NCI-H345 (cell line): ENCODE data around the gene PPP1R11.

Experiments used
- DNase-seq: peaks from one replicate; lab custom pipeline; 2025; lab: John Stamatoyannopoulos, UW

Gene PPP1R11

GRCh38 chr6:30061858-30062458 lies 5.0 kb upstream of the PPP1R11 start:
- DNase-seq: no peak

- no peak for DNase-seq
Measured at GRCh38 chr6:30062471-30063178, 4.4 kb upstream of the PPP1R11 start.

DNA sequence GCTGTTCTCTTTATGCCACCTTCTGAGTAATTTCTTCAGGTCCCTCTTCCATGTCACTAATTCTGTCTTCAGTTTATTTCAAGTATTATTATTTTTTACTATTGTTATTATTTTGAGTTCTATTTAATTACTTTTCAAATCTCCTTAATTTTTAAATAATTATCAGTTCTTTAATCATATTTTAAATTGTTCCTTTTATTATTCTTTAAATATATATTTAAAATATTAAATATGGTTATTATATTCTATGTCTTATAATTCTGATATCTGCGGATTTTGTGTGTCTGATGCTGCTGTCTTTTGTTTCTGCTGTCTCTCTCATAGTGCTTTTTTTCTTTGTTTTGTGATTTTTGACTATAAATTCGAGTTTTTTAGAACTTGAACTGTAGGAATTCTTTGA lies 3.7 kb upstream of the PPP1R11 start:
- no peak for DNase-seq

DNA sequence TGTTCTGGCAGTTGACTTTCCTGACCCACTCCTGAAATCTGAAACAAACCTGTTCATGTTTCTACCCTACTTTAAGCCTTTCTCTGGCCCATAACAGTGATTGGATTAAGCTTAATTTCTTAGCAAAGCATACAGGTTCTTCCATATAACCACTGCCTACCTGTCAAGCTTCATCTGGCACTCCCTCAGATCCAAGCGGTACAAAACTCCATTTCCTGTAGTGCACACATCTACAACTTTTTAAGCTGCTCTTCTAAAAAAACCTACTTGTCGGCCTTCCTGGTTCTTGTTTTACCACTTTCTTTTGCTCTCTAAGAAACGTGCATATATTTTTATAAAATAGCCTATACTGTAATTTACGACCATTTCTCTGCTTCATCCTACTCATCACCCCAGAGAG lies 916 bp upstream of the PPP1R11 start:
- DNase-seq: no peak

- no peak for DNase-seq
Measured at GRCh38 chr6:30067460-30068139, 602 bp downstream of the PPP1R11 start.

GRCh38 chr6:30071081-30071818 lies 4.3 kb downstream of the PPP1R11 start:
- DNase-seq: no peak

GRCh38 chr6:30071858-30072257 lies 4.9 kb downstream of the PPP1R11 start:
- DNase-seq: no peak

DNA sequence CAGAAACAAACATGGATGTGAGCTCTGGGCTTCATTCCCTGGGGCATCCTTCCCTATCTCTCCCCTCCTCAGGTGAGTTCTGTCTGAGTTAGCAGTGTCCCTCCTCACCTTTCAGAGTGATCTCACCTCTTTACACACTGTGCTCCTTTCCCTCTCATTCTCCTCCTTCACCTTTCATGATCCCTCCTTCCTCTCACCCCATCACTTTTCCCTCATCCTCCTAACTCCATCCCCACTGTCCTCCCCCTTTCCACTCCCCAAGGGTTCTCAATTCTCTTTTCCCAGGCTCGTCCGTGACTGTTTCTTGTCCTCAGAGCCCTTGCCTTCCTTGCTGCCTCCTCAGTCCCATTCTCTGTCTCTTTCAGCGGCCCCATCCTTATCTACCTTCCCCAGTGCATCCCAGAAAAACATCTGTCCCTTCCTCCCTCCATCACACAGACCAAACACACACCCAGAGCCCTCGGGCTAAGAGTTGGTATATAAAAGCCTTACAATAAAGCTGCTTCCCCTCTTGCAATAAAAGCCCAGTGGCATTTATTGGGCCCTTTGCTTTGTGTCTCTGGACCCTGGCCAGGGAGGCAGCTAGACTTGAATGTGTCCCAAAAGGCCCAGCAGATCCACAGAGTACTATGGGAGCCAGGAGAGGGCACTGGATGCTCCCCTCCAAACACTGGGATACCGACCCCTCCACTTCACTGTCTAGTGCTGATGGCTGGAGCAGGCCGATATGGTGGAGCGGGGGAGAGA lies 6.7 kb downstream of the PPP1R11 start:
- DNase-seq: no peak

DNA sequence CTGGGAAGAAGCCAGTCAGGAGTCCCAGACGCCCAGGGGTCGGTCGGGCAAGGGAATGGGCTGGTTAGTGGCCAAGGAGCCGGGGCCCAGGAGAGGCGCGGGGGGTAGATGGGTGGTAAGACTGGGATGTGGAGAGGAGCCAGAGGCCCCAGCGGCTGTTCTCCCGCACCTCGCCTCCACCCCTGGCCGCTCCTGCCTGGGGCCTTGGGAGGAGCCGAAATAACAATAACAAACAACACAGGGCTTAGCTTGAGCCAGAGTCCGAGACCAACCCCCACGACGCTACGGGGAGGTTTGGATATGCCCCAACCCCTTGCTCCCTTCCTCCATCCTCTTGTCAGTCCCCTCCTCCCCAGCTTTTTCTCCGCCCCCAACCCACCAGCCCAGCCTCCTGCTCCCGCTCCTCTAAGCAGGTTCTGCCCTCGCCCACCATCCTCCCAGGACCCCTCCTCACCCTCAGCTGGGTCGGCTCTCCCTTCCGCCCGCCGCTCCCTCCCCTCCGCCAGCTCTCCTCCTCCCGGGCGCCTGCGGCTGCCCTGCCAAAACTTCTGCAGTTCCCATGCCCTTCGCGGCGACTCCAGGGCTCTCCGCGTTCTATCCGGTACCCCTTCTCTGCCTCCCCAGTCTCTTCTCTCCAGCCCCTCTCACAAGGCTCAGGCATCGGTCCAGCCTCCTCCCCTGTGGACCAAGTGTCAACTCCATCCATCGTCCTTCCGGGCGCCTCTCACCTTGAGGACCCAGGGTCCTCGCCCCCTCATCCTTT lies 7.5 kb downstream of the PPP1R11 start:
- no peak for DNase-seq

- DNase-seq: no peak
Measured at GRCh38 chr6:30075094-30075789, 8.2 kb downstream of the PPP1R11 start, which contains the start of gene RNF39. Gene RNF39, minus strand, starts transcription at chr6:30075769. Its CDS starts 184 bp downstream, at chr6:30075585.

DNA sequence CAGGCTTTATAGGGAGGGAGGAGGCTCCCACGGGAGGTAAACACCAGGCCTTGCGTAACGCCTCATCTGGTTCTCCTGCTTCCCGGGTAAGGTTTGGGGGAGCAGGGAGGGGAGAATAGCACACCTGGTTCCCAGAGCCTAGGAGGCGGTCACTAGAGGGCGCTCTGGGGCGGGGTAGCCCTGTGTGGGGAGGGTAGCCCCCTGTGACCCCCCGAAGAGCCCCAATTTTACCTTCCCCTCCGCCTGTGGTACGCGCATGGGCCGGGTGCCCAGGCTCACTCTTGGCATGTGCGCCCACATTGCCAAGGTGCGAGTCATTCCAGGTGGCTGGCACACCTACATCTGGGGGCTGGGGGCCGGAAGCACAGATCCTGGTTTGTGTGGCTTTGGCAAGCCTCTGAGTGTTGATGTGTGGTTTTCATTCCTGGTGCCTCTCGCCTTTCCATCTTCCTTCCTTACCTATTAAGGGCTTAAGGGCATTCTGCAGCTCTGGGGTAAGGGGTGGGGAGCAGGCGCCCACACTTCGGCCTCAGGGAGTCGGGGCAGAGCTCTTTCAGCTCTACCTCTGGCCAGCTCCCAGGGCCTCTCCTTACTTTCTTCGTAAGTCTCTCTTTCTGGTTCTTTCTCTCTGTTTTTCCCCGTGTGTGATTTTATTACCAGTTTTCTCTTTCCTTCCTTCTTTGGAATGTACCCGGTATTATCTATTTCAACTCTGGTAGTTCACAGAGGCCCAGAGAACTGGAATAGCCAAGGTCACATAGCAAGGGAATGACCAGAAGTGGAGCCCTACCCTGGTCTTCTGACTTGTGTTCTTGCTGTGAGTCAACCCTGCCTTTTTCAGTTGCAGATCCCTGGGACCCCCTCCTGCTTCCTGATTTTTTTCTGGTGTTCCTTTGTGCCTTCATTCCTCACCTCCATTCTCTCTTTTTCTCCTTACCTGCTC lies 9.1 kb downstream of the PPP1R11 start:
- peak; percentile 9 for DNase-seq

- DNase-seq: no peak
Measured at GRCh38 chr6:30077218-30077617, 10.2 kb downstream of the PPP1R11 start.

GRCh38 chr6:30087876-30088275 lies 20.9 kb downstream of the PPP1R11 start:
- DNase-seq: no peak

DNA sequence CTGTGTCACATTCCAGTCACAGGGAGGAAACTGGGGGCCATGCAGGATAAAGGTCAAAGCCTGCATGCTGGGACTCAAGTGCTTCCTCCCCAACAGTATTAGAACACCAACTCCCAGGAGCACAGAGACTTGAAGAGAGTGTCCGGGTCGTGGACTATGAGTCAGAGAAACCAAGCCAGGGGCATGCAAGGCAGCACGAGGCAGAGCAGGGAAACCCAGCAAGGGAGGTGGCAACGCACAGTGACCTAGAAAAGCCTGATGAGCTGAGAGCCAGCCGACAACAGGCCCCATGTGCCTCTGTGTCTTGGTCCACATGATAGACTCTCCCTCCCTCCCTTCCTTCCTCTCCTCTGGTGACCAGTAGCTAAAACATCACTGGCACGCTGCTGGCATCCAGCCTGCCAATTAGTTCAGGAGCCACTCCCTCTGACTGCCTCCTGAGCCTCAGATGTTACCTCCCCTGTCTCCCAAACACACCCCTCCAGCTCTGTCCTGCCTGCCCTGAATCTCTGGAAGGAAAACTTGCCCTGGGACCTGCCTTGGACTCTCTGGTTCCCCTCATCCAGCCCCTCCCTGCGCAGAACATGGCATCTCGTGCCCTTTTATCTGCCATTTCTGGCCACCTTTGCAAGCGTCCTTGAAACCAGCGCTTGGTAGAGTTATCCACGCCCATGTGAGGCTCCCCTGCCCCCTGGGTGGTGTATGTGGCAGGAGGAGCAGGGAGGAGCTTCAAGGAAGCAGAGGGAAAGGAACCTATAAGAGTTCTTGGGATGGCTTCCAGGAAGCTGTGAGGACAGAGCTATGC lies 24.8 kb downstream of the PPP1R11 start:
- no peak for DNase-seq

DNA sequence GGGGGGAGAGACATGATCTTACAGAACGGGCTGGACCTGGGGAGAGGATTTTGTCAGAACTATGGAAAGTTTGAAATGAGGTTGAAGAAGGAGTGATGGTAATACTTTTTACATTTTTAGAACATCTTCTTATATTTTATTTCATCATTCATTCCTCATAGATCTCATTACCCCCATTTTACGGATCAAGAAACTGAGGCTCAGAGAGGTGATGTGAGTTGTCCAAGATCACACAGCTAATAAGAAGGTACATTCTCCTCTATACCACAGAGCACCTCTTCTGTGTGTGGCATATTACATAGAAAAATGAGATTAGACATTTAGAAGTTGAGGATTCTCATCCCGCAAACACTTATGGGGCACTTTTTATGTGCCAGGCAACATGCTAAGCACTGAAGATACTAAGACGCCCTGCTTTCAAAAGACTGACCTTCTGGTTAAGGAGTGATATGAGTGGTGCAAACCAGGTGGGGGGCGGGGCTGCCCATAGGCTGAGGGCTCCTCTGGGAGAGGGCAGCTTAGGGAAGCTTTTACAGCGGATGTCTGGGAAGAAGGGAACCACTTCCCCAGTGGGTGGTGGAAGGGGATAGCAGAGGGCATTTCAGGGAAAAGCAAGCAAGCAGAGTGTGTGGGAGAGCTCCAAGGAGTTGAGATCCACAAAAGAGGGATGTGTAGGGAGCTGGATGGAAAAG lies 26.0 kb downstream of the PPP1R11 start:
- no peak for DNase-seq

DNA sequence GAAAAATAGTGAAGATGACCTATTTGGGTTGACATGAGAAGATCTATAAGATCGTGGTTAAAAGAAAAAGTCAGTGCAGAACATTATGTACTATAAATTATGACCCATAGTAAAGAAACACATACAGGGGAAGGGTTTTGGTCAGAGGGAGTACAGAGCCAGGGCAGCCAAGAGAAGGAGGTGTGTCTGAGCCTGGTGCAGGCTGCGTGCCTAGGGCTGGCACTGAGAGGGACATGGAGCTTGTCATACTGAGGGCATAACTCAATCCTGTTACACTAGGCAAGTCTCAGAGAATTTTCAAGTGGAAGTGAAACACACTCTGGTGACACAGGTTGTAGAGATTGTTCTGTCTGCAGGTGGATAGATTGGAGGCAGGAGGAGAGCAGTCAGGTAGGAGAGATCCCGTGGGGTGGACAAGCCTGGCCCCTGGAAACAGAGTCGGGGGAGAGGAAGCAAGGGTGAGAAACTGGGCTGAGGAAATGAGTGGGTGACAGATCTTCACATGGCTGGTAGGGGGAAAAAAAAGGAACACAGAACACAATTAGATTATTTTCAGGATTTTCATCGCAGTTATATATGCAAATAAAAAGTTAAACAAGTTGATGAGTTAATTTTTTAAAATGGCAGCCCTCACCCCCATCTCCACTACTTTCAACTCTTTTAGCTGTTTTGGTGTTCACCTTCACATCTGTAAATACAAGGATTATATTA lies 27.1 kb downstream of the PPP1R11 start:
- DNase-seq: no peak

- no peak for DNase-seq
Measured at GRCh38 chr6:30096829-30097228, 29.8 kb downstream of the PPP1R11 start.
